GM12872 (cell line): ENCODE measurements around the gene MCF2L.

ENCODE experiments used
- TF ChIP-seq, protein P1 (sequence below): IDR thresholded peaks from 3 replicates; pipeline ENCODE4 v1.5.1; 2011; ENCODE audit warnings: low read depth, mild to moderate bottlenecking, low read length, moderate library complexity; ENCODE audit not compliant: insufficient read depth

The MCF2L gene

GRCh38 chr13:113090415-113090770, 121.4 kb downstream of the MCF2L start:
- TF ChIP-seq, protein P1, sequence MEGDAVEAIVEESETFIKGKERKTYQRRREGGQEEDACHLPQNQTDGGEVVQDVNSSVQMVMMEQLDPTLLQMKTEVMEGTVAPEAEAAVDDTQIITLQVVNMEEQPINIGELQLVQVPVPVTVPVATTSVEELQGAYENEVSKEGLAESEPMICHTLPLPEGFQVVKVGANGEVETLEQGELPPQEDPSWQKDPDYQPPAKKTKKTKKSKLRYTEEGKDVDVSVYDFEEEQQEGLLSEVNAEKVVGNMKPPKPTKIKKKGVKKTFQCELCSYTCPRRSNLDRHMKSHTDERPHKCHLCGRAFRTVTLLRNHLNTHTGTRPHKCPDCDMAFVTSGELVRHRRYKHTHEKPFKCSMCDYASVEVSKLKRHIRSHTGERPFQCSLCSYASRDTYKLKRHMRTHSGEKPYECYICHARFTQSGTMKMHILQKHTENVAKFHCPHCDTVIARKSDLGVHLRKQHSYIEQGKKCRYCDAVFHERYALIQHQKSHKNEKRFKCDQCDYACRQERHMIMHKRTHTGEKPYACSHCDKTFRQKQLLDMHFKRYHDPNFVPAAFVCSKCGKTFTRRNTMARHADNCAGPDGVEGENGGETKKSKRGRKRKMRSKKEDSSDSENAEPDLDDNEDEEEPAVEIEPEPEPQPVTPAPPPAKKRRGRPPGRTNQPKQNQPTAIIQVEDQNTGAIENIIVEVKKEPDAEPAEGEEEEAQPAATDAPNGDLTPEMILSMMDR = no peak

DNA sequence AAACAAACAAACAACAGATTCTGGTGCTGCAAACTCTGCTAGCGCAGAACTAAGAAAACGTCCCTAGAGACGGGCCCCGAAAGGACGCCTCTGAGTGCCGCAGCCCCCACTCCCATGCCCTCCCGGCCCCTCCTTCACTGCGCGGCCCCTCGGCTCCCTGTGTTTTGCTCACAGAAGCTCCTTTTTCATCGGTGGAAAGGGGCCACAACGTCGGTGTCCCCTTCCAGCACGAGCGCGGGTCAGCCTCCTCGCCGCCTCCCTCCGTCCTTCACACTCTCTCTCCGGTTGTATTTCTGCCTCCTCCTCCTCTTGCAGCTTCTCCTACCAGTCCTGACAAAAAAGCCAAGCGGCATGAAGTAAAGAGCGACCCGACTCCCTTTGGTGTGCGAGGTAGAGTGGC, 121.8 kb downstream of the MCF2L start:
- TF ChIP-seq, protein P1 = no peak

GRCh38 chr13:113091211-113091771, 122.3 kb downstream of the MCF2L start:
- TF ChIP-seq, protein P1 = no peak

DNA sequence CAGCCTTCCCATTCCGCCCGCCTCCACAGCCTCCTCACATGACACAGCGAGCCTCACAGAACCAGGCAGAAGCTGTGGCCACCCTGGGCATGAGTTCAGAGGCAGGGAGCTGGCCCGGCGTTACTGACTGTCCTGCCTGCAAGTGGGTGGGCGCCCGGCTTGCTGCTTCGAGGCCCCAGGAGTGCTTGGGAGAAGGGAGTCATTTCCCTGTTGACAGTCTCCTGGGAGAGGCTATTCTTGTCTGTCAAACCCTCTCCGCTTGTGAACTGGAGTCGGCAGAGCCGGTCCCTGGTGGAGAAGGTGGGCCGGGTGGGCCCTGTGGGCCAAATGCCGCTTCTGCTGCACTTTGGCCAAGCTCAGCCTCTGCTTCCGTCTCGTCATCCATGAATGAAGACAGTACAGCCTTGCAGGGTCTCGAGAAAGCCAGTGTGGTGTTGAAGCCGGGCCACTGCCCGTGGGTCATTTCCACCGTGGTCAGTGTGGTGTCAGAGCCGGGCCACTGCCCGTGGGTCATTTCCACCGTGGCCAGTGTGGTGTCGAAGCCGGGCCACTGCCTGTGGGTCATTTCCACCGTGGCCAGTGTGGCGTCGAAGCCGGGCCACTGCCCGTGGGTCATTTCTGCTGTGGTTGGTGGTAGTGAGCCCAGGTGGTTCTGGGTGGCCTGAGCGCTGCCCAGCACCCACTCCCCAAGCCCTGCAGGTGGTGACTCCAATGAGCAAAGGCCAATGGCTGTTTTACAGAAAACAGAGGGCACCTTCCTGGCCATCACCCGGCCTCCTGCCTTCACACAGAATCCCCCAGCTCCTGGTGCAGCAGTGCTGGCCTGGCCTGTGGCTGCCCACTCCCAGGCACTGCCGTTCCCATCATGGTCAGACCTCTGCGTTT, 123.1 kb downstream of the MCF2L start:
- TF ChIP-seq, protein P1 = no peak

- TF ChIP-seq, protein P1 = no peak
These were observed 124.0 kb downstream of the MCF2L start for GRCh38 chr13:113092776-113093579.

DNA sequence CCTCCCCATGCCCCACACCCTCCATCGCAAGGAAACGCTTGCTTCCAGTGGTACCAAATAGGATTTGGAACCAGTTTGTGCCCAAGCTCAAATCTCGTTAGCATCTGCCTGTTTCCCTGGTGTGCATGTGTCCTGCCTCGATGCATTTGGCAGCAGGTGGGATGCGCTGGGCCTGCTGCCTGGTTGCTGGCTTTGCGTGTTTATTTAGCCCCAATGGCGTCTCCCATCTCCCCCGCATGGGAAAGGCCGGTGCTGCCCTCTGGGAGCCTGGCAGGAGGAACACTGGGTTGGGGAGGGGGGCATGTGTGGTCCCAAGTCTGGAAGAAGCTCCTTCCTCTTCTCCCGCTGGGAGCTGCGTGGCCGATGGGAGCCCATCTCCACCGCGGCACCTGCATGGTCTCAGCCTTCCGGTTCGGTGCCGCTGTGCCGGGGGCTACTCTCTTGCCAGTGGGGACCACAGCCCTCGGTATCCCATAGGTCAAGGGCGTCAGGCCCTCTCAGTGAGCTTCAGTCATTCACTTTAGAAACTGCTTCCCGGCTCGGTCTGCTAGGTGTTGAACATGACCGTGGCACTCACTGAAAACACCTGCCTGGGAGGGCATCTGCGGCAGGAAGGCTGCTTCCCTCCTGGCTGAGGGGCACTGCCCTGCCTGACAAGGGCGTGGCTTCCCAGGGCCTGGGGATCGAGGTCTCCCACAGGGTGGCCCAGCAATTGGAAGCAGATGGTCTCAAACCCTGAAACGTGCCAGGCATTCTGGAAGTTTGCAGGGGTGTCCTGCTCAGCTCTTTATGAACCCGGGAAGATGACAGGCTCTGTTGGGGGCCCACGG, 124.8 kb downstream of the MCF2L start:
- TF ChIP-seq, protein P1 = no peak
